ENCODE data around the gene FMO1. TPM values are rescaled to one million over a fixed set of nuclear protein-coding genes. Genes with fewer than 3 reads are reported as not detected.

Gene FMO1
- total RNA-seq, 1 donor from 2014 or later: not detected

DNA sequence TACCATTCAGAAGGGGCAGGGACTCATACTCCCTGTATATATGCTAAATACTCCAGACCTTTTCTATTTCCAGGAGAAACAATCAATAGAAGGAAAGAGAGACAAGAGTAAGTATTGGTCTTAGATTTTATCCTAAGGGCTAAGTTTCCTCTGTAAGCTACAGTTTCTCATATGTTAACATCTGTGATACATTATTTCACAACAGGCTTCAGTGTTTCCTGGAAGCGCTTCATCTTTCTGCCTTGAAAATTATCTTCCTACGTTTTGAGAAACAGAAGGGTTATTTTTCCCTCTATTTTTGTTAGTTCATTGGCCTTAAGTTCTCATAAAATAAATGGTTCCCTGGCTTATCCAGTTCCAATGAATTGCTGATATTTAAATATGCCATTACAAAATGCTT, 15.6 kb downstream of the FMO1 start:
- Histone ChIP-seq H3K4me3 (ENCODE audit: low read depth, low read length) (no peak overlapping the region), H3K27me3 (ENCODE audit: control insufficient read depth, insufficient read depth, low read length) (no peaks in the 10 kb centered on the region), H3K36me3 (ENCODE audit: control insufficient read depth, insufficient read depth, low read length) (no peaks in the 10 kb centered on the region)
- TF ChIP-seq, protein P1, sequence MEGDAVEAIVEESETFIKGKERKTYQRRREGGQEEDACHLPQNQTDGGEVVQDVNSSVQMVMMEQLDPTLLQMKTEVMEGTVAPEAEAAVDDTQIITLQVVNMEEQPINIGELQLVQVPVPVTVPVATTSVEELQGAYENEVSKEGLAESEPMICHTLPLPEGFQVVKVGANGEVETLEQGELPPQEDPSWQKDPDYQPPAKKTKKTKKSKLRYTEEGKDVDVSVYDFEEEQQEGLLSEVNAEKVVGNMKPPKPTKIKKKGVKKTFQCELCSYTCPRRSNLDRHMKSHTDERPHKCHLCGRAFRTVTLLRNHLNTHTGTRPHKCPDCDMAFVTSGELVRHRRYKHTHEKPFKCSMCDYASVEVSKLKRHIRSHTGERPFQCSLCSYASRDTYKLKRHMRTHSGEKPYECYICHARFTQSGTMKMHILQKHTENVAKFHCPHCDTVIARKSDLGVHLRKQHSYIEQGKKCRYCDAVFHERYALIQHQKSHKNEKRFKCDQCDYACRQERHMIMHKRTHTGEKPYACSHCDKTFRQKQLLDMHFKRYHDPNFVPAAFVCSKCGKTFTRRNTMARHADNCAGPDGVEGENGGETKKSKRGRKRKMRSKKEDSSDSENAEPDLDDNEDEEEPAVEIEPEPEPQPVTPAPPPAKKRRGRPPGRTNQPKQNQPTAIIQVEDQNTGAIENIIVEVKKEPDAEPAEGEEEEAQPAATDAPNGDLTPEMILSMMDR (IDR thresholded peaks at IDR 0.05; ENCODE audit: insufficient read depth, low read length, severe bottlenecking): no peak
- FAIRE-seq (no peak), DNase-seq (ENCODE audit: low read depth) (no peak)

DNA sequence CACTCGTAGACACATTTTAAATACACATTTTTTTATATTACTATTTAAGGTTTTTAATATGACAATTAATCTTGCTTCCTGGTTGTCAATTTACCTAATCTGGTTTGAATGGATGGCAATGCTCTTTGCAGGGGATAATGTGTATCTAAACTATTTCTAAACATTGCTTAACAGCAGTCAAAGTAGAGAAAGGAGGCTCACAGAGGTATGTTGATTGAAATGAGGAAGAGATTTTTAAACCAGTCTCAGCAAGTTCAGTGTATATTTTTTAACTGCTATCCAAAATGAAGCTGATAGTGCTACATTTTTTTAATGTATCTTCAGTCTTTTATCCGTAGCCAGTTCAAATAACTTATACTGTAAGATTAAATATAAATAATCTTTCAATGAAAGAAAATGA, 17.4 kb downstream of the FMO1 start:
- Histone ChIP-seq H3K4me3 (ENCODE audit: low read depth, low read length) (no peak overlapping the region), H3K27me3 (ENCODE audit: control insufficient read depth, insufficient read depth, low read length) (no peaks in the 10 kb centered on the region), H3K36me3 (ENCODE audit: control insufficient read depth, insufficient read depth, low read length) (no peaks in the 10 kb centered on the region)
- FAIRE-seq: no peak
- DNase-seq (ENCODE audit: low read depth): peak; percentile 67
- TF ChIP-seq, protein P1 (IDR thresholded peaks at IDR 0.05; ENCODE audit: insufficient read depth, low read length, severe bottlenecking): no peak

DNA sequence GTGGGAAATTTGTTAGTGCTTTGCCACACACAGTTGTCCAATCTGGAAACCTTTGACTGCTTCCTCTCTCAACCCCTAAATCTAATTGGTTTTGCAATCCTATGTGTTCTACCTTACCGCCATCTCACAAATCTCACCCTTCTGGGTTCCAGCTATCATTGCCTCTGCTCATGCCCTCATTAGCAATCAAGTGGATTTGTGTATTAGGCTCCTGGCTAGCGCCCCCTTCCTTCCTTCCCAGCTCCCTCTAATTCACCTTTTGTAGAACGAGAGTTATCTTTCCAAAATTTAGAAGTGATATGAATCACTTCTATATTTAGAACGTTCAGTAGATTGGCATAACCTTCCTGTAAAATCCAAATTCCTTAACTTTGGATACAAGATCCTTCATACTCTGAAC, 18.6 kb downstream of the FMO1 start:
- DNase-seq (ENCODE audit: low read depth) (no peak), FAIRE-seq (no peak)
- TF ChIP-seq, protein P1 (IDR thresholded peaks at IDR 0.05; ENCODE audit: insufficient read depth, low read length, severe bottlenecking): no peak
- Histone ChIP-seq H3K36me3 (ENCODE audit: control insufficient read depth, insufficient read depth, low read length) (no peaks in the 10 kb centered on the region), H3K4me3 (ENCODE audit: low read depth, low read length) (no peak overlapping the region), H3K27me3 (ENCODE audit: control insufficient read depth, insufficient read depth, low read length) (no peaks in the 10 kb centered on the region)

DNA sequence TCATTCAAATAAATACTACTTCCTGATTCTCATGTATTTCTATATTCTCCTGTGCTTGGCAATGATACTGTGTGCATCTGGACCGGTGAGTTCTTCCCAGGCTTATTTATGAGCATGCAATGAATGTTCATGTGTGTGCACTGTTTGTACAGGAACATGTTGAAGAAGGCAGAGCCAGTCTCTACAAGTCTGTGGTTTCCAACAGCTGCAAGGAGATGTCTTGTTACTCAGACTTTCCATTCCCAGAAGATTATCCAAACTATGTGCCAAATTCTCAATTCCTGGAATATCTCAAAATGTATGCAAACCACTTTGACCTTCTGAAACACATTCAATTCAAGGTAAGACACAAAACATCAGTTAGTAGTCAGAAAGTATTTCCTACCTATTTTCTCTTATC, 19.1 kb downstream of the FMO1 start:
- Histone ChIP-seq H3K27me3 (ENCODE audit: control insufficient read depth, insufficient read depth, low read length) (no peaks in the 10 kb centered on the region), H3K36me3 (ENCODE audit: control insufficient read depth, insufficient read depth, low read length) (no peaks in the 10 kb centered on the region), H3K4me3 (ENCODE audit: low read depth, low read length) (no peak overlapping the region)
- TF ChIP-seq, protein P1 (IDR thresholded peaks at IDR 0.05; ENCODE audit: insufficient read depth, low read length, severe bottlenecking): no peak
- FAIRE-seq (peak; percentile 7), DNase-seq (ENCODE audit: low read depth) (peak; percentile 97)

DNA sequence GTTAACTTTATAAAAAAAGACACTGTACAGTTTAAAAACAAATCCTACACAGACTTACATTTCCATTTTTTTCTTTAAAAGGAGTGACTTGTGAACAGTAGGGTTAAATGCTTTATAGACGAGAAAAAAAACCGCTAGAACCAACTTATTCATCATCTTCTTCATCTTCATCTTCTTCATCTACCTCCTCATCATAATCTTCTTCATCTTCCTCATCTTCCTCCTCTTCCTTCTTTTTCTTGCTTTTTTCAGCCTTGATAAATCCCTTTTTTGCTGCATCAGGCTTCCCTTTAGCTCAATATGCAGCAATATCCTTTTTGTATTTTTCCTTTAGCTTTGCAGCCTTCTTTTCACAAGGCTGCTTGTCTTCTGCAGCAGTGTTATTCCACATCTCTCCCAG, 22.5 kb downstream of the FMO1 start:
- Histone ChIP-seq H3K27me3 (ENCODE audit: control insufficient read depth, insufficient read depth, low read length) (no peaks in the 10 kb centered on the region), H3K36me3 (ENCODE audit: control insufficient read depth, insufficient read depth, low read length) (no peaks in the 10 kb centered on the region), H3K4me3 (ENCODE audit: low read depth, low read length) (no peak overlapping the region)
- FAIRE-seq (no peak), DNase-seq (ENCODE audit: low read depth) (no peak)
- TF ChIP-seq, protein P1 (IDR thresholded peaks at IDR 0.05; ENCODE audit: insufficient read depth, low read length, severe bottlenecking): no peak

DNA sequence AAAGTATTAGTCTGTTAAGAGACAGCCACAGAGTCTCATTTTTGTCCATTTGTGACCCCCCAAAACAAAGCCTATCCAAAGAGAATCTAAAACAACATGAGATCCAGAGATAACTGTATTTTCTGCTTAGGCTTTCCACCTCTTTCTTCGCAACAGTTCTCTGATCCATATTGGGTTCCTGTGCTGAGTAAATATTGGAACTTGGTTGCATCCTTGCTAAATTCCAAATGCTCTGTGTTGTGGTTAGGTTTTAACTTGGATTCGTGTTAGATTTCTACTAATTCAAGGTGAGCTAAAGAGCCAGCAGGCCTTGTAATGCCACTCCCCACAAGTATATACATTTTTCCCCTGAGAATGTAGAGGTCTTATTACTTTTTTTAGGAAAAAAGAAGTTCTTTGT, 29.2 kb downstream of the FMO1 start:
- DNase-seq (ENCODE audit: low read depth): no peak
- no peak overlapping the region for H3K4me3 ChIP-seq (ENCODE audit: low read depth, low read length)
- no peak for FAIRE-seq
- H3K36me3 ChIP-seq (ENCODE audit: control insufficient read depth, insufficient read depth, low read length): no peaks in the 10 kb centered on the region
- TF ChIP-seq, protein P1 (IDR thresholded peaks at IDR 0.05; ENCODE audit: insufficient read depth, low read length, severe bottlenecking): no peak
- H3K27me3 ChIP-seq (ENCODE audit: control insufficient read depth, insufficient read depth, low read length): no peaks in the 10 kb centered on the region

All from bronchial epithelial cell (primary cell).